ENCODE data around the gene LMO7. TPM values are rescaled to one million over a fixed set of nuclear protein-coding genes. Genes with fewer than 3 reads are reported as not detected.
"Not testable (repeated sequence)": the region's sequence is repeated elsewhere in the genome, so short reads cannot be mapped to it uniquely, and the experiment has no call there.

Gene LMO7
- polyA plus RNA-seq, 1 experiment, result 76.9 TPM

DNA sequence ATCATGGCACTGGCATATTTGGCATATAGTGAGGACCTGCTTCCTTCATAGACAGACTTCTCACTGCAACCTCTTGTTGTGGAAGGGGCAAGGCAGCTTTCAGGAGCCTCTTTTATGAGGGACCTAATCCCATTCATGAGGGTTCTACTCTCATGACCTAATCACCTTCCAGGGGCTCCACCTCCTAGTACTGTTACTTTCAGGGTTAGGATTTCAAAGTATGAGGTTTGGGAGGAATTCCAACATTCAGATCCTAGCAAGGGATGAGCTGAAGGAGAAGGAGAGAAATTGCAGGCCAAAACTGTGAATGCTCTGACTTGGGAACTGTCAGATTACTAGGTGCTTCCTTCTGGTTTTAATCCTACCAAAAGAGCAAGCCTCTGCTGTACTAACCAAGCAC, 87.8 kb downstream of the LMO7 start:
- CTCF ChIA-PET, result interaction anchor here (1.2 to 3.0 kb wide), 3 partner anchors 12 to 28 kb away, joined by 3 to 15 read pairs (median 3); no protein-coding TSS in a partner anchor
- POLR2A ChIA-PET, result no interaction called here

DNA sequence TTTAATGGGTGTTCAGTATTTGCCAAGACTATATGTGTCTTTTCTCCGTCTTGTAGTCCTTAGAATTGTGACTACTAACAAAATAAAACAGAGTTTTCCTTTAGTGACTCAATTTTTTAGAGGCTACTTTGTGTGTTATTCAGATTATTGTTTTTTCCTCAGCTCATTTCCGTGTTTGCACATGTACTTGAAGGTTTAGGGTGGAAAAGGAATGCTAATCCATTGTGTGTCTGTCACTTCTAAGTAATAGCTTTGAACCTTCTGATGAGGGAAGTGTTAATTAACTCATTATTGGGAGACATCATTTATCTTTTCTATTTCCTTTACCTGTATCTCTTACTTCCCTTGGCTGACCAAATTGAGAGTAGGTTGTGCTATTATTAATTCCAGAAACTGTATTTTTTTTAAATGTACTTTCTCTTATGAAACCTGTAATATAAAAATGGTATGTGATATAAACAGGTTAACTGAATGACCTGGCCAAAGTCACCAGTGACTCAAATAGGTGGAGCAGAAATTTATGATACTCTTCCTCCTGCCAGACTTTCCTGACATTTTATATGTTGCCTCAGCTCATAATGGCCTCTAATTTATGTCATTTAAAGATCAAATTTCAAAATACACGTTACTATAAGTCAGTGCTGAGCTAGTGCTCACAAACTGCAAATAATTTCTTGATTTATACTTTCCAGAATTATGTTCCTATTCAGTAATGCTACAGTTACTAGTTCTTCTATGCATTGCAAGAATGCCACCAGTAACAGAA, 88.8 kb downstream of the LMO7 start:
- ChIA-PET CTCF (interaction anchor here (1.3 to 3.0 kb wide), 2 partner anchors 13 to 29 kb away, joined by 3 to 15 read pairs; no protein-coding TSS in a partner anchor), POLR2A (interaction anchor here (0.7 kb wide), 1 partner anchor 49 kb away, joined by 3 read pairs; no protein-coding TSS in a partner anchor)
- TF ChIP-seq, protein P1, sequence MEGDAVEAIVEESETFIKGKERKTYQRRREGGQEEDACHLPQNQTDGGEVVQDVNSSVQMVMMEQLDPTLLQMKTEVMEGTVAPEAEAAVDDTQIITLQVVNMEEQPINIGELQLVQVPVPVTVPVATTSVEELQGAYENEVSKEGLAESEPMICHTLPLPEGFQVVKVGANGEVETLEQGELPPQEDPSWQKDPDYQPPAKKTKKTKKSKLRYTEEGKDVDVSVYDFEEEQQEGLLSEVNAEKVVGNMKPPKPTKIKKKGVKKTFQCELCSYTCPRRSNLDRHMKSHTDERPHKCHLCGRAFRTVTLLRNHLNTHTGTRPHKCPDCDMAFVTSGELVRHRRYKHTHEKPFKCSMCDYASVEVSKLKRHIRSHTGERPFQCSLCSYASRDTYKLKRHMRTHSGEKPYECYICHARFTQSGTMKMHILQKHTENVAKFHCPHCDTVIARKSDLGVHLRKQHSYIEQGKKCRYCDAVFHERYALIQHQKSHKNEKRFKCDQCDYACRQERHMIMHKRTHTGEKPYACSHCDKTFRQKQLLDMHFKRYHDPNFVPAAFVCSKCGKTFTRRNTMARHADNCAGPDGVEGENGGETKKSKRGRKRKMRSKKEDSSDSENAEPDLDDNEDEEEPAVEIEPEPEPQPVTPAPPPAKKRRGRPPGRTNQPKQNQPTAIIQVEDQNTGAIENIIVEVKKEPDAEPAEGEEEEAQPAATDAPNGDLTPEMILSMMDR (IDR thresholded peaks at IDR 0.05; ENCODE audit: low read depth, low read length), result no peak
- Histone ChIP-seq H3K4me3 (ENCODE audit: low read depth, low read length) (no peak overlapping the region), H3K27ac (ENCODE audit: low read depth, low read length) (no peak overlapping the region), H3K27me3 (ENCODE audit: control insufficient read depth, insufficient read depth, low read length) (no peaks in the 10 kb centered on the region), H3K9me3 (ENCODE audit: control insufficient read depth, insufficient read depth, low read length) (no peaks in the 10 kb centered on the region)
- DNase-seq (ENCODE audit: low read depth, low spot score), result no peak

More for the DNA sequence above, 87.8 kb downstream of the LMO7 start:
- Histone ChIP-seq H3K27ac (ENCODE audit: low read depth, low read length) (no peak overlapping the region), H3K27me3 (ENCODE audit: control insufficient read depth, insufficient read depth, low read length) (no peaks in the 10 kb centered on the region), H3K4me3 (ENCODE audit: low read depth, low read length) (no peak overlapping the region), H3K9me3 (ENCODE audit: control insufficient read depth, insufficient read depth, low read length) (no peaks in the 10 kb centered on the region)
- TF ChIP-seq, protein P1 (IDR thresholded peaks at IDR 0.05; ENCODE audit: low read depth, low read length), result no peak
- no peak for DNase-seq (ENCODE audit: low read depth, low spot score)

DNA sequence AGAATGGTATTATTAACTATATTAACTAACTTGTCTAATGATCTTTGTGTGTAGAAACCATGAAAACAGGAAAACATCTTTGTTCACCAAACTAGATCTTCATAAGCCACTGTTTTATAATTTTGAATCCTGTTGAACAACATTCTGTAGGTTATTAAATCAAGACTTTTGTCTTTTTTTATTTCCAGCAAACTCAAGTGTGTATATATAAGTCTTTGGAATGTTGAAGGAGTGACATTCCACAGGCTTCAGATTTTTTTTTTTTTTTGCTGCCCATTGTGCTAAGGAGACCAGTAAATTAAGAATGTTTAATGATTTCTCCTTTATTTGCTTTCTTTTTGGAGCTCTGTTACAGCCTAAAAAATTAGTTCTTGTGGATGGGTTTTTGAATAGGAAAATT, 89.6 kb downstream of the LMO7 start:
- Histone ChIP-seq H3K9me3 (ENCODE audit: control insufficient read depth, insufficient read depth, low read length) (no peaks in the 10 kb centered on the region), H3K27me3 (ENCODE audit: control insufficient read depth, insufficient read depth, low read length) (no peaks in the 10 kb centered on the region), H3K27ac (ENCODE audit: low read depth, low read length) (no peak overlapping the region), H3K4me3 (ENCODE audit: low read depth, low read length) (no peak overlapping the region)
- ChIA-PET CTCF (interaction anchor here (1.5 to 3.0 kb wide), 2 partner anchors 30 to 151 kb away, joined by 3 to 15 read pairs; no protein-coding TSS in a partner anchor), POLR2A (interaction anchor here (0.7 kb wide), 1 partner anchor 50 kb away, joined by 3 read pairs; no protein-coding TSS in a partner anchor)
- TF ChIP-seq, protein P1 (IDR thresholded peaks at IDR 0.05; ENCODE audit: low read depth, low read length), result no peak
- DNase-seq (ENCODE audit: low read depth, low spot score), result no peak

DNA sequence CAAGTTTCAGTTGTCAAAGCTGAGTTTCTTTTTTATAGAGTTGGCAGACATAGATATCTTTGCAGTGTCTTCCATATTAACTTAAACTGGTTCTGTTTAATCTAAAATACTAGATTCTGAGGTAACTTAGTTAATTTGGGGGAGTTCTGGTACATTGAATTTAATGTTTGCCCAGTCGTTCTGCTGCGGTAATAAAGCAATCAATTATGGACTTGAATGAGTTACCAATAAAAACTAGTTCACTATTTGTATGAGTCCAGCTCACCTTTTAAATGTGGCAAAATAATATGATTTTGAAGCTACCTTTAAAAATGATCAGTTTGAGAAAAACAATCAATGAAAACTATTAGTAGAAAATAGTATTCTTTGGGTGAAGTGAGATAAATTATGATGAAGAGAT, 90.2 kb downstream of the LMO7 start:
- no peak overlapping the region for H3K4me3 ChIP-seq (ENCODE audit: low read depth, low read length)
- DNase-seq (ENCODE audit: low read depth, low spot score), result no peak
- POLR2A ChIA-PET, result no interaction called here
- H3K27ac ChIP-seq (ENCODE audit: low read depth, low read length), result no peak overlapping the region
- H3K9me3 ChIP-seq (ENCODE audit: control insufficient read depth, insufficient read depth, low read length), result no peaks in the 10 kb centered on the region
- CTCF ChIA-PET, result interaction anchor here (0.5 to 3.0 kb wide), 3 partner anchors 9 to 150 kb away, joined by 3 to 15 read pairs (median 3); no protein-coding TSS in a partner anchor
- H3K27me3 ChIP-seq (ENCODE audit: control insufficient read depth, insufficient read depth, low read length), result no peaks in the 10 kb centered on the region
- TF ChIP-seq, protein P1 (IDR thresholded peaks at IDR 0.05; ENCODE audit: low read depth, low read length), result no peak

DNA sequence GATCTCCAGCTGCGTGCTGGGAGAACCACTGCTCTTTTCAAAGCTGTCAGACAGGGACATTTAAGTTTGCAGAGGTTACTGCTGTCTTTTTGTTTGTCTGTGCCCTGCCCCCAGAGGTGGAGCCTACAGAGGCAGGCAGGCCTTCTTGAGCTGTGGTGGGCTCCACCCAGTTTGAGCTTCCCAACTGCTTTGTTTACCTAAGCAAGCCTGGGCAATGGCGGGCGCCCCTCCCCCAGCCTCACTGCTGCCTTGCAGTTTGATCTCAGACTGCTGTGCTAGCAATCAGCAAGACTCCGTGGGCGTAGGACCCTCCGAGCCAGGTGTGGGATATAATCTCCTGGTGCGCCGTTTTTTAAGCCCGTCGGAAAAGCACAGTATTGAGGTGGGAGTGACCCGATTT, 97.0 kb downstream of the LMO7 start:
- H3K27me3 ChIP-seq (ENCODE audit: control insufficient read depth, insufficient read depth, low read length); DNase-seq (ENCODE audit: low read depth, low spot score); CTCF ChIA-PET; H3K9me3 ChIP-seq (ENCODE audit: control insufficient read depth, insufficient read depth, low read length); H3K27ac ChIP-seq (ENCODE audit: low read depth, low read length); H3K4me3 ChIP-seq (ENCODE audit: low read depth, low read length): not testable (repeated sequence)
- POLR2A ChIA-PET, result interaction anchor here (0.6 kb wide), 1 partner anchor 16 kb away, joined by 5 read pairs; no protein-coding TSS in a partner anchor
